SK-N-SH treated with all-trans-retinoic acid at 6 μM for 48 hours (cell line): Measurements from ENCODE around the gene OPRL1.

ENCODE experiments used
- CREB5 ChIP-seq: fragments of 250-450 bp; sonication (Bioruptor Pico); IDR thresholded peaks from 2 replicates; pipeline ENCODE4 v1.5.1; 2020; ENCODE audit warnings: low read depth, mild to moderate bottlenecking, moderate library complexity
- CSDC2 ChIP-seq: fragments of 250-450 bp; sonication (Bioruptor Pico); IDR thresholded peaks from 2 replicates; pipeline ENCODE4 v1.5.0; 2020; ENCODE audit warnings: mild to moderate bottlenecking, moderate library complexity
- OSR1 ChIP-seq: fragments of 250-450 bp; sonication (Bioruptor Pico); IDR thresholded peaks from 2 replicates; pipeline ENCODE4 v1.8.0; 2022; ENCODE audit warnings: moderate library complexity, mild to moderate bottlenecking, inconsistent platforms
- PATZ1 ChIP-seq: fragments of 250-450 bp; sonication (Bioruptor Pico); IDR thresholded peaks from 2 replicates; pipeline ENCODE4 v1.8.0; 2020; ENCODE audit warnings: mild to moderate bottlenecking, moderate library complexity, borderline replicate concordance
- RARB ChIP-seq: fragments of 250-450 bp; sonication (Bioruptor Pico); IDR thresholded peaks from 2 replicates; pipeline ENCODE4 v1.8.0; 2021; ENCODE audit warnings: mild to moderate bottlenecking, moderate library complexity
- SNAI2 ChIP-seq: fragments of 250-450 bp; sonication (Bioruptor Pico); IDR thresholded peaks from 2 replicates; pipeline ENCODE4 v1.5.0; 2020; ENCODE audit warnings: mild to moderate bottlenecking, moderate library complexity
- TOX ChIP-seq: fragments of 250-450 bp; sonication (Bioruptor Pico); IDR thresholded peaks from 2 replicates; pipeline ENCODE4 v1.8.0; 2021; ENCODE audit warnings: mild to moderate bottlenecking, moderate library complexity, borderline replicate concordance
- TSHZ2 ChIP-seq: fragments of 250-450 bp; sonication (Bioruptor Pico); IDR thresholded peaks from 2 replicates; pipeline ENCODE4 v1.5.0; 2020; ENCODE audit warnings: mild to moderate bottlenecking, moderate library complexity
- ZC3H10 ChIP-seq: fragments of 250-450 bp; sonication (Bioruptor Pico); IDR thresholded peaks from 2 replicates; pipeline ENCODE4 v1.5.1; 2021; ENCODE audit warnings: mild to moderate bottlenecking, moderate library complexity
- ZFP3 ChIP-seq: fragments of 250-450 bp; sonication (Bioruptor Pico); IDR thresholded peaks from 2 replicates; pipeline ENCODE4 v1.5.0; 2020; ENCODE audit warnings: mild to moderate bottlenecking, moderate library complexity
- ZFP30 ChIP-seq: fragments of 450-650 bp; formaldehyde crosslinking; IDR thresholded peaks from 2 replicates; pipeline ENCODE4 v1.5.0; 2022; ENCODE audit warnings: mild to moderate bottlenecking, moderate library complexity
- ZNF565 ChIP-seq: fragments of 450-650 bp; formaldehyde crosslinking; conservative IDR thresholded peaks from 2 replicates; pipeline ENCODE4 v1.5.0; 2020; ENCODE audit warnings: low read depth, mild to moderate bottlenecking, moderate library complexity
- ZNF70 ChIP-seq: fragments of 450-650 bp; formaldehyde crosslinking; IDR thresholded peaks from 2 replicates; pipeline ENCODE4 v1.5.0; 2020; ENCODE audit warnings: mild to moderate bottlenecking, moderate library complexity
- ZNF8 ChIP-seq: fragments of 450-650 bp; formaldehyde crosslinking; IDR thresholded peaks from 2 replicates; pipeline ENCODE4 v1.5.0; 2020; ENCODE audit warnings: mild to moderate bottlenecking, moderate library complexity

GRCh38 chr20:64121586-64121985 lies 41.7 kb downstream of the OPRL1 start:
- TF ChIP-seq ZNF8 (CRISPR knock-in tag) (no peak), ZFP30 (CRISPR knock-in tag) (no peak), ZNF565 (CRISPR knock-in tag) (no peak), OSR1 (CRISPR knock-in tag) (no peak), TSHZ2 (CRISPR knock-in tag) (no peak), ZNF70 (CRISPR knock-in tag) (no peak), ZFP3 (CRISPR knock-in tag) (no peak), CSDC2 (CRISPR knock-in tag) (no peak), PATZ1 (no peak), RARB (CRISPR knock-in tag) (no peak), TOX (CRISPR knock-in tag) (no peak), SNAI2 (CRISPR knock-in tag) (no peak), CREB5 (CRISPR knock-in tag) (no peak), ZC3H10 (CRISPR knock-in tag) (no peak)
